HG02678 (cell line): ENCODE data around the gene SRCIN1.

Experiments used
- ATAC-seq: cut with Tn5 transposase; IDR thresholded peaks from one replicate; pipeline ENCODE4 v1.9.1; 2021; ENCODE audit warnings: mild to moderate bottlenecking, moderate library complexity; ENCODE audit not compliant: unreplicated experiment

Gene SRCIN1

DNA sequence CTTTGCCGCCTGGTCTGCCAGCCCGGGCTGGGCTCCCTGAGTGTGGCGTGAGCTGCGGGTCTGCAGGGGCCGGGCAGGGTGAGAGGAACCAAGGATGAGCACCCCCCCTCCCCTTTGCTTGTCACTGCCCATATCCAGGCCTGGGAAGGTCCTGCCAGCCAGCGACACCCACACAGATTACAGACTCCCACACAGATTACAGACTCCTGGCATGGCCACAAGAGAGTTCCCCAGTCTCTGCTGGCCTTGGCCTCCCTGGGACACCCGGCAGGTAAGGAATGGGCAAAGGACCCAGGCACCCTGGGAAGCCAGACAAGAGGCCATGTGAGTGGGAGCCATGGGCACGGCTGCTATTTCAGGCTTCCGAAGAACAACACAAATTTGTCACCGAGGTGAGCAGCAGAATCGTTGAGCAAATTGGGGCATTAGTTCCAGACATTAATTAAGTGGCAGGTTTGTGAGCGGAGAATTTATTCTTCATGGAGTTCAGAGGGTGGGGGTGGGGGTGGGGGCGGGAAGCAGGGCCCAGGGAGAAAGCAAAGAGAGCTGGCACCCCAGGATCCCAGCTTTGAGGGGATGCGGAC lies 41.4 kb downstream of the SRCIN1 start:
- ATAC-seq, result no peak

GRCh38 chr17:38563362-38564253 lies 42.1 kb downstream of the SRCIN1 start:
- no peak for ATAC-seq

- no peak for ATAC-seq
These were observed 42.8 kb downstream of the SRCIN1 start for GRCh38 chr17:38562903-38563302.

DNA sequence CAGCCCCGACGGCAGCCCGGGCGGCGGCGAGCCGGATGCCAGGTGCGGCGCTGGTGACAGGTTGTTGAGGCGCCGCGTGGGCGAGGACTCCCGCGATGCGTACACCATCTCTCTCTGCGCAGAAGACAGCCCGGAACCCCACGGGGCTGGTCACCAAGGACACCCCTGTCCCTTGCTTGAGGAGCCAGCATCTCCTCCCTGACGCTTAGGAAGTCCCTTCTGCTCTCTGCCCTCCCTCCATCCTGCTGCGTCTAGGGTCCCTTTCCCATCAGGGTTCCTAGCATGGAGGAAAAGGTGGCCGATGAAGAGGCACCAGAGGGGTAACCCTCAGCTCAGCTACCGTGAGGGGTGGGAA lies 43.6 kb downstream of the SRCIN1 start:
- ATAC-seq, result no peak

- no peak for ATAC-seq
These were observed 44.1 kb downstream of the SRCIN1 start for GRCh38 chr17:38561416-38562214.

DNA sequence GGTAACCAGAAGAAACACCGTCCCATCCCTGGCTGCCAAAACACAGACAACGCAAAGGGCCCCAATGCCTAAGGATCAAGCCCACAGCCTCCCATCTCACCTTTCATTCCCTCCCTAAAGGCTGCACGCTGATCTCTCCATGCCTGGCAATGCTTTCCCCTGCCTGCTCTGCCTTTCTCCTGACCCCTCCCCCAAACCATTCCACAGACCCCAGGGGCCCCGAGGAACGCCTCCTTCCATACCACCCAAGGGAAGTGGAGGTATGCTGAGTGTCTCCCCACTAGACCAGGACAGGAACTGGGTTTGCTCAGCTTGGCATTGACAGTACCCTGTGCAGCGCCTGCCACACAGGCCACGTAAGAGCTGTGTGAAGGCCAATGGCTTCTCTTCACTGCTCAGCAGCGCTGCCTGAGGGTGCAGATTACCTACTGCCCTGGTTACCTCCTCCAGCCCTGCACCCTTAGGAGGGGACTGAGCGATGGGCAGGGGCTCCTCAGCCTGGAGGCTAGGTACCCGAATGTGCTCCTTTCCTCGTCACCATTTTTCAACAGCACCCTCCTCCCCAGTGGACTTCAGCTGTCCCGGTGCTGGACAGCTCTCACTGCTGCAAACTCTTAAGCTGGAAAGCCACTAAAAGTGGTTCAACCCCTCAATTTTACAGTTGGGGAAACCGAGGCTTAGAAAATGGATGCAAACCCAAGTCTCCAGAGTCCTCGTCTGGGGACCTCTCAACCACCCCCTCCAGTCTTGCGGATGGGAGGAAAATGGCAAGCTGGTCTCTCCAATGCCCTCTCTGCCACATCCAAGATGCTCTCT lies 45.0 kb downstream of the SRCIN1 start:
- ATAC-seq, result no peak

DNA sequence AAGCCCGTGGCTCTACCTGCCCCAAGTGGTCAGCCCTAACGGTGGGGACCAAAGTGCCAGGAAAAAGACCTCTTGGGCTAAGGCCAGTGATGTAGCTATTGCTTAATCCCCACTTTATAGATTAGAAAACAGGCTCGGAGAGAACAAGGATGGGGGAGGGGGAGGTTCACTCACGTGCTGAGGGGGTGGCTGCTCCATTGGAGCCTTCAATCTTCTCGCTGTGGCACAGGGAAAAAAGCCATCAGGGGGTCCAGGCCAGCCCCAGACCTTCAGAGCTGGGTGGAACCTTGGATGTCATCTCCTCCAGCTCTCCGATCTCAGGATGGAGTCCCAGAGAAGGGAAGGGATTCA lies 45.9 kb downstream of the SRCIN1 start:
- ATAC-seq, result no peak

DNA sequence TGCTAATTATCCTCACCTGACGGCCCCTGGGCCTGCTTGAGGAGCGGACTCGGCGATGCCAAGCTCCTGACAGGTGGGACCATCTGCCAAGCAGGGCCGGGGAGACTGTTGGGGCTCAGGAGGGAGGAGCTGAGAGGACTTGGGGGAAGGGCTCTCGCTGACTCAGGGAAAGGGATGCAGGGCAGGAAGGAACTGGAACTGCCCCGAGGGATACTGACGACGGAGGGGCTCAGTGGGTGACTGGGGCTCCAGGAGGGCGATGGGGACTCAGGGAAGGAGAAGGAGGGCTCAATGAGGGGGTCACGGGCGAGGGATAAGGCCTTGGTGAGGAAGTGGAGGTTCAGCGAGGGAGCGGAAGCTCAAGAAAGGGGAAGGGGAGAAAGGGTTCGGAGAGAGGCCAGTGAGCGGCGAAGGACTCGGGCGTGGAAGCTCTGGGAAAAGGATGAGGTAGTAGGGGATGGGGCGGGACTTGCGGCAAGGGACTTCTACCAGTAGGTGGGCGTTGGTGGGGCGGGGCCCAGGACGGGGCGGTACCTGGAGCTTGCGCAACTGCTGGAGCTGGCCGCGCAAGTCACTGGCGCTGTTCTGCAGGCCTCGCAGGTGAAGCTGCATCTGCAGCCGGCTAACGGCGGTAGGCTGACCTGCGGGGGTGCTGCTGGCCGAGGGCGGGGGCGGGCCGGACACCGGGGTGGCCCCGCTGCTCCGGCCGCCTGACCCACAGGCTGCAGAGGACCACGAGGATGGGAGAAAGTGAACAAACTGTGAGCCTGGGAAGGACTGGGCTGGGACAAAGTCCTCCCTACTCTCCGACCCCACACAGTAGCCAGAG lies 46.5 kb downstream of the SRCIN1 start:
- ATAC-seq, result peak; percentile 70

DNA sequence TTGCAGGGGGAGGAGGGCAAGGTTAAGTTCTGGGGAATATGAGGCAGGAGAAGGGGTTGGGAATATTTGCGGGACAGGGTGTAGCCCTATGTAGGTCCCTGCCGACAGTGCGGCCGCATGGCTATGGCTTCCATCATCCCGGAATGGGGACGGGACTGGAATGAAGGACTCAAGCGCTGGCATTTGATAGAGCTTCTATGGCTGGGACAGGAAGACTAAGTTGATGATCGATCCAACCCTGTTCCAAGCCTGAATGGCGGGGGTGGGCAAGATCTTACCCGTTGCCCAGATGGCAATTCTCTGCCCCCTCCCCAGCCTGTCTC lies 47.1 kb downstream of the SRCIN1 start:
- ATAC-seq, result no peak

DNA sequence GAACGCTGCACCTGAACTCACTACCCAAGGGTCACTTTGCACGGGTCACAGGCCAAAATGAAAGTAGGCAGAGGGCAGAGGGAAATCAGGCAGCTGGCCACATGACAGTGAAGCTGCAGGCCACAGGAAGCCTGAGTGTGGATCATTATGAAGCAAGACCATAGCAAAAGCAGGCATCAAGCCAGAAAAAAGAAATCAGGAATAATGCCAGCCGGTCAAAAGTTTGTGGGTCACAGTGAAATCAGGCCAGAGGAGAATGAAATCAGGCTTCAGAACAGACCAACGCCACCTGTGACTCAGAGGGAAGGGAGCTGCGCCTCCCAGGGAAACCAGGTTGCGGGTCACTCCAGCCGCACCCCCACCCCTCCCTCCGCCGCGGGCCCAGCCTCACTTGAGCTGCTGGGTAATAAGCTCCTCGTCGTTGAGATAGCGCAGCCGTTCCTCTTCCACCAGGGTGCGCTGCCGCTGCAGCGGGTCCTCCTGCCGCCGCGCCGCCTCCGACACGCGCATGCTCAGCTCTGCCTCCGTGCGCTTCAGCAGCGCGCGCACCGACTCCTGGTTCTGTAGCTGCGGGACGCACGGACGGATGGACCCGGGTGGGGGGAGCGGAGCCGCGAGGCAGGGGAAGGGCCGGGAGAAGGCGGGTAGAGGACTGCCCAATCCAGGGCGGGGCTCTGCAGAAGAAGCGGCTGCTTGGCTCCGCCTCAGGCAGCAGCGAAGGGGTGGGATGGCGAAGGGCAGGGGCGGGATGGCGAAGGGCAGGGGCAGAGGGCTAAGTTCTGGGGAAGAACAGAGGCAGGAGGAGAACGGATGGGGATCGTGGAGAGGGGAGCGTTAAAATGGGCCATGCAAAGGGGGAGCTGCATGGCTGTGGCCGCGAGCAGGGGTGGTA lies 47.7 kb downstream of the SRCIN1 start:
- ATAC-seq, result peak; percentile 75

GRCh38 chr17:38557396-38557795 lies 48.4 kb downstream of the SRCIN1 start:
- ATAC-seq, result no peak

DNA sequence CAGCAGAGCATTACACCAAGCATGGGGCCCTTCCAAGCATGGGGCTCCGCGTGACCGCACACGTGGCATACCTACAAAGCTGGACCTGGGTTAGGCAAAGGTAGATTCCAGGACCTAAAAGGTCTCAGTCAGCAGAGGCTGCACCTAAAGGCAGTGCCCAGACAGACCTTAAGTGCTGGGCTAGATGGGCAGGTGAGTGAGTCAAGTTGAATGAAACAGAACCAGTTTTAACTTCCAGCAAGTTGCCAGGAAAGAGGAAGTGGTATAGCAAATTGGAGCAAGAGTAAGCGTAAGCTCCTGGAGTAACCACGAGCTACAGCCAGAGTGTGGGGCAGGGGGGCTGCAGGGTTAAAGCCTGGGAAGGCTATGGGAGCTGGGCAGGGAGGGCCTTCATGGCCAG lies 49.5 kb downstream of the SRCIN1 start:
- ATAC-seq, result no peak

DNA sequence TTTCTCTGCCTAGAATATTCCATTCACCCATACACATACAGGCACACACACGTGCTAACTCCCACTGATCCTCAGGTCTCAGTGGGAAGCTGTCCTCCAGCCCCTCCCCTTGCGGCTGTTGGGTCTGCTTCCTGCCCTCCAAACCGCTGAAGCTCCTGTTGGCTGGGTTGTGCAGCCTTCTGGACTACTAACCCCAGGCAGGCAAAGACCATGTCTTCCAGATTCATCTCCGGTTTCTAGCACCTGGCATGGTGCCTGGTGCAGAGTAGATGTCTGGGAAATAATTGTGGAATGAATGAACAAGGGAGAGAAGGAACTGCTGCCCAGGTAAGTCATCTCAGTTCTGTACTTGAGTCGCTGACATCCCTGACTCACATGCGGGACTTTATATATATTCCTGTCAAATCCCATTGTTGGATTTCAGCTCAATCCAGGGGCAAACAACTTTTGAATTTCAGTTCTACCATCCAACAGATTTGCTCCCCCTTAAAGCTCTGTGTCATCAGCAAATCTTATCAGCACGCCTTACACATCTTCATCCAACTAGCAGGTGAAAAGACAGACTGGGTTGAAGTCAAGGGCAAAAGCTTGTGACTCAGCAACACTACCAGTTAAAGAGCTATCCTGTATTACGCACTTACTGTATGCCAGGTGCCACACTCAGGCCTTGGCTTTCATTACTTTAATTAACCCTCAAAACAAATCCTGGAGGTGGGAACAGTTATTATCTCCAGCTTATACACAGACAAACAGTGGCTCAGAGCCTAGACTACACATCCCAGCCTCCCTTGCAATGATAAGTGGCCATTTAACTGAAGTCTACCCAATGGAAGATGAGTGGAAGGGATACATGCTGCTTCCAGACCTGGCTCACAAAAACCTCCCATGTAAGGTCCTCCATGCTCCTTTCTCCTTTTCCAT lies 51.1 kb downstream of the SRCIN1 start:
- ATAC-seq, result no peak

DNA sequence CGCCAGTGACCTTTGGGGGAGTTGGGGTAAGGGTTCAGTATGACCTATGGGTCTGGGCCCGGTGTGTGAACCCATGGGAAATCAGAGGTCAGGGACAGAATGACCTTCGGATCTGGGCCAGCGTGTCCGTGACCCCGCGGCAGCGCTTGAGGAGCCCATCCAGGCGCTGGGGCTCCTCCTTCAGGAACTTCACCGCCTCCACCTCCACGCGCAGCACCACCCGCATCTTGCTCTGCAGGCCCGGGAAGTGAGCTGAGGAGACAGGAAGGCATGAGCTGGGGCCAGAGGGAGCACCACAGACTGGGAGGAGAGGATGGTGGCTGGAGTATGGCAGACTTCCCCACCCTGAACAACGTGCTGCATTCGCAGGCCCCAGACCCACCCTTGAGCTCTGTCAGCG lies 53.4 kb downstream of the SRCIN1 start:
- ATAC-seq, result no peak

DNA sequence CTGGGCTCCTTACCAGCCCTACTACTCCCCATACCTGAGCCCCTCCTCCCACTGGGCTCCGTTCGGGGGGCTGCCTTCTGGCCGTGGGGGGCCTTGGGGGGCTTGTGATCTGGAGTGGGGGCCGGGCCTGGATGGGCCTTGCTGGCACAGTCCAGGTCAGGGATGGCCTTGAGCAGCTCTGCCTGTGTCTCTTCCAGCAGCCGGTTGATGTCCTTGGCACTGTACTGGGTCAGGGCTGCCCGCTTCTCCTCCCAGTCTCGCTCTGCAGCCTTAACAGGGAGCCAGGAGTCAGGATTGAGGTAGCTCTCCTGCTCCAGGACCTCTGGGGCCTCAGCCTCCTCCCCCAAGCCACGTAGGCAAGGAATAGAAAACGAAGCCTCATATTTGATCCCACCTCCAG lies 54.6 kb downstream of the SRCIN1 start:
- no peak for ATAC-seq

GRCh38 chr17:38550661-38551060 lies 55.1 kb downstream of the SRCIN1 start:
- no peak for ATAC-seq

DNA sequence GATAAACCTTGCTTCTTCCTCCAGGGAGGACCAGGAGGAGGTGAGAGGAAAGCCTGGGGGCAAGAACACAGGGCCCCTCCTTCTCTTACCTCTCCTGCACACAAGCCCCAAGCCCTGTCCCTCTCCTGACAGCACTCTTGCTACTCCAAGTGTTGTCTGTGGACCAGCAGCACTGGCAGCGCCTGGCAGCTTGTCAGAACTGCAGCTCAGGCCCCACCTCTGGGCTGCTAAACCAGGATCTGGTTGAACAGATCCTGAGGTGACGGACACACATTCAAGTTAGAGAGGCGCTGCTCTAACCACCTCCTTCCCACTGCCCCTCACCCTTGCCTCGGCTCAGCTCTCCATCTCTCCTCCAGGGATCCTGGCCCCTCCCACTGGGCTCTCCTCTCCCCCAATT lies 56.5 kb downstream of the SRCIN1 start:
- no peak for ATAC-seq

DNA sequence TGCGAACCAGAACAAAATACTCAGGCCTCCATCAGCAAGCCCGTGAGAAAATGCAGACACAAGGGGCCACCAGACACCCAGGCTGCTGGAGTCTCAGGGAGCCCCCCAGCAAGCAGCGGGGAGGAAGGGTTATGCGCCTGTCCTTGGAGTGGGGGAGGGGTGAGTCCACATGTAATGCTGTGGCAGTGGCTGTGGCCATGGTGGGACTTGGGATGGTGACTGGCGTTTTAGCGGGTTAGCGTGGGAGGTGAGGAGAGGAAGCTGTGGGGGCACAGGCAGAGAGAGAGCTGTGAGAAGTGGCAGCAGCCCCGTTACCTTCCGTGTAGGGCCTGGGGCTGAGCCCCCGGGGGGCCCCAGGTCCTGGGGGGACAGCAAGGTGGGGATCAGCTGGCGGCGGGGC lies 58.3 kb downstream of the SRCIN1 start:
- no peak for ATAC-seq
